Measurements from ENCODE around the gene FAM98C. TPM values are rescaled to one million over a fixed set of nuclear protein-coding genes. Genes with fewer than 3 reads are reported as not detected.

The FAM98C gene
- total RNA-seq, 3 donors from 2014 or later: 24.1 to 42.3 (median 30.1) TPM

DNA sequence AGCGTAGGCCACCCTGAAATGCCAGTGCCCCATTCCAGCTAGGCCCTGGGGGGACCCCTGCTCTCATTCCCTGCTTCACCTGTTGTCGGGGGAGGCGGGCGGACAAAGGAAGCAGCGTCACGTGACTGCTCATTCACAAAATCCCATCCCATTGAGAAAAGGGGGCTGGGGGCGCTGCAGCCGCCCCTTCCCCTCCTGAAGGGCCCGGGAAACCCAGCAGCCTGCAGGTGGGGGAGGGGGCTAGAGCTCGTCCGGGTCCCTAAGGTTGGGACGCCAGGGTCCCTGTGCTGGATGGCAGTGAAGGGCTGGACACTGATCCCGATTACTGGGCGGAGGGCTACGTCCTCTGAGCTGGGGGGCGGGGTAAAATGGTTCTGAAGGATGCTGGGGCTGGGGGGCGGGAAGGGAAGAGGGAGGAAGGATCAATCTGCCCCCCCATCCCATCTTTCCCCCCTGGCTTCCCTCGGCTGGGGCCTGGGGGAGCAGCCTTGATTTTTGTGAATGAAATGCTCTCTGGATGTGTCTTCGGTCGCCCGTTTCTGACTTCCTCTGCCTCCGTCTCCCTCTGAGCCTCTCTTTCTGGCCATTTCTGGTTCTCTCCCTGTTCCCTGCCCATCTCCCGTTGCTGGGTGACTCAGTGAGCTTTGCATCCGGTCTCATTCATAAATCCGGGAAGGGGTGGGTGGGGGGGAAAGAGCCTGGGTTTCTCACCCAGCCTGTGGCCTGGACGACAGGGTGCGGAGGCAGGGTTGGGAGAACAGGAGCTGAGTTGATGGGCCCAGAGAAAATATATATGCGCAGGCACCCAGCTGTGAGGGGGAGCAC, 13.6 kb upstream of the FAM98C start:
- Histone ChIP-seq H3K36me3 (ENCODE audit: low read depth) (no peaks in the 10 kb centered on the region), H3K4me1 (ENCODE audit: low read depth) (peaks cover 28% of the 10 kb centered on the region), H3K9me3 (no peaks in the 10 kb centered on the region), H3K4me3 (no peak overlapping the region)
- ATAC-seq (no peak), DNase-seq (peak in 1 of 3 donors; percentile 12)
- TF ChIP-seq CTCF (IDR thresholded peaks at IDR 0.05): no peak
- intact Hi-C loops (cut with DNase I, micrococcal nuclease): no loop called here

- ATAC-seq: no peak
- no peaks in the 10 kb centered on the region for H3K36me3 ChIP-seq (ENCODE audit: low read depth)
- no peaks in the 10 kb centered on the region for H3K9me3 ChIP-seq
- no peak for TF ChIP-seq CTCF (IDR thresholded peaks at IDR 0.05)
- no peak for DNase-seq
- no peak overlapping the region for H3K4me3 ChIP-seq
- H3K4me1 ChIP-seq (ENCODE audit: low read depth): peaks cover 28% of the 10 kb centered on the region
- intact Hi-C loops (cut with DNase I, micrococcal nuclease): no loop called here
These were observed 12.7 kb upstream of the FAM98C start for GRCh38 chr19:38389957-38390924.

GRCh38 chr19:38391911-38392464, 10.9 kb upstream of the FAM98C start:
- H3K4me1 ChIP-seq (ENCODE audit: low read depth): peaks cover 16% of the 10 kb centered on the region
- DNase-seq: no peak
- no peaks in the 10 kb centered on the region for H3K9me3 ChIP-seq
- no peaks in the 10 kb centered on the region for H3K36me3 ChIP-seq (ENCODE audit: low read depth)
- no peak for TF ChIP-seq CTCF (IDR thresholded peaks at IDR 0.05)
- H3K4me3 ChIP-seq: no peak overlapping the region
- no peak for ATAC-seq
- intact Hi-C loops (cut with DNase I, micrococcal nuclease): no loop called here

DNA sequence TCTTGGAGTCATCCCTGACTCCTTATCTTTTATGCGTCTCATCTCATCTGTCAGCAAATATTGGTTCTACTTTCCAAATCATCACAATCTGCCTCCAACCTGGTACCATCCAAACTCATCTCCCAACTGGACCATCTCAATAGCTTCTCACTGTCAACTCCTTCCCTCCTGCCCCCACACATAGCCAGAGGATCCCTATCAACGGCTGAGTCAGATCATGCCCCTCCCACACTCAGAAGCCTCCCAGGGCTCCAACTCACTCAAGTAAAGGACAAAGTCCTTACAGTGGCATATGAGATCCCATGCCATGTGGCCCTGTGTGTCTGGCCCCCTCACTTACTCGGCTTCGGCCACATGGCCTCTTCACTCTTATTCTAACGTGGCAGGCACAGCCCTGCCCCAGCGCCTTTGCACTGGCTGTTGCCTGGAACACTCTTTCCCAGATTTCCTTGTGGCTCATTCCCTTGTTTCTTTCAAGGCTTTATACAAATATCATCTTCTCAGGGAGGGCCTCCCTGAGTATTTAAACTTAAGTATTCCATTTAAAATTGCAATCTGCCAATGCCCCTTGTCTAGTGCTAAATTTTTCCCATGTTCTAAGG, 10.1 kb upstream of the FAM98C start:
- intact Hi-C loops (cut with DNase I, micrococcal nuclease): no loop called here
- Histone ChIP-seq H3K4me3 (no peak overlapping the region), H3K9me3 (no peaks in the 10 kb centered on the region), H3K4me1 (ENCODE audit: low read depth) (peaks cover 8% of the 10 kb centered on the region), H3K36me3 (ENCODE audit: low read depth) (no peaks in the 10 kb centered on the region)
- no peak for TF ChIP-seq CTCF (IDR thresholded peaks at IDR 0.05)
- ATAC-seq (peak; percentile 48), DNase-seq (no peak)

DNA sequence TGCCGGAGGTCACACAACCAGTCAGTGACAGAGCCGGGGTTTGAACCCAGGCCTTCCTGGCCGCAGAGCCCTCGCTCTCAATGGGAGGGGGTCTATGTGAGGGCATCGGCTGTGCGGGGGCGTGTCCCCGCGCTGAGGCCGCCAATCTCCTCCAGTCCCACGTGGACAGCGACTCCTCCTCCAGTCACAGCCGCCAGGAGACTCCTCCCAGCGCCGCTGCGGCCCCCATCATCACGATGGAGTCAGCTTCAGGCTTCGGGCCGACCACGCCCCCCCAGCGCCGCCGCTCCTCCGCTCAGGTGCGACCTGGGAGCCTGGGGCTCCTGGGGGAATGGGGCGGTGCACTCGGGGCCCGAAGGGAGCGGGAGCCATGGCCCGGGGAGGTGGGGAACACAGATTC, 8.4 kb upstream of the FAM98C start:
- Histone ChIP-seq H3K36me3 (ENCODE audit: low read depth) (no peaks in the 10 kb centered on the region), H3K4me1 (ENCODE audit: low read depth) (no peaks in the 10 kb centered on the region), H3K9me3 (no peaks in the 10 kb centered on the region), H3K4me3 (no peak overlapping the region)
- ATAC-seq (peak; percentile 27), DNase-seq (peak in 2 of 3 donors; percentile 53 to 68)
- no peak for TF ChIP-seq CTCF (IDR thresholded peaks at IDR 0.05)
- intact Hi-C loops (cut with DNase I, micrococcal nuclease): no loop called here
